ENCODE data around the gene NDP.

DNA sequence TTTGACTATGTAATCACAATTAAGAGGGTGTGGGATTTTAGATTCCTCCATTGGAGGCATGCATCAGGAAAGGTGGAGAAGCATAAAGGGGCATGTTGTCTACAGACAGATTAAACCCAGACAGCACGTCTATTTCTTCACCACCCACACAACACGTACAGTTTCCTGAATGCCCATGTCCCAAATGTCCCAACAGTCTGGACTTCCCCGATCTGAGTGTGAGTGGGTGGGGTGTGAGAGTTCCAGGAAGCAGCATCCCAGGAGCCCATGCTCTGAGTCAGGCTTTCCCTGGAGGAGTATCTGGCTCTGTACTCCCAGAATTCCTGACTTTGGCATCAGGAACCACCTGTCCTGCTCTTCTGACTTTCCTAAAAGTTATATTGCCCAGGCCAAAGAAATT lies 30.8 kb upstream of the NDP start:
- TF ChIP-seq POLR2A (IDR thresholded peaks at IDR 0.05) (no peak), CTCF (IDR thresholded peaks at IDR 0.05) (no peak)

All from right lobe of liver (tissue), 4 donors.